H1 (cell line): ENCODE measurements around the gene CMTM5. TPM values are rescaled to one million over a fixed set of nuclear protein-coding genes. Genes with fewer than 3 reads are reported as not detected.

Experiments used
- CTCF ChIA-PET: fragments of 300-600 bp; sonication (Branson Sonifier 250); formaldehyde crosslinking; loops from one replicate; lab custom pipeline; 2021; ENCODE audit not compliant: partially characterized antibody; lab: Charles Lee
- POLR2A ChIA-PET: fragments of 300-600 bp; sonication (Branson Sonifier 250); formaldehyde crosslinking; loops from one replicate; lab custom pipeline; 2021; ENCODE audit warnings: inconsistent platforms; ENCODE audit not compliant: partially characterized antibody; lab: Charles Lee
- DNase-seq, 2 experiments: peaks; one replicate each; pipeline versions ENCODE4 v3.0.0 to v3.0.0-alpha.2; 2010 to 2022; ENCODE audit warnings: low spot score in 2 of 2, low read depth in 1 of 2, mixed read lengths in 1 of 2
- FAIRE-seq: peaks from 2 replicates; lab custom pipeline; 2011; peaks lifted over from hg19 to GRCh38; lab: Jason Lieb, UNC
- H2AFZ ChIP-seq: 2 replicates; pipeline ENCODE4 v1.8.1; 2012; ENCODE audit warnings: low read length, inconsistent platforms
- H2AK5ac ChIP-seq: 2 replicates; pipeline ENCODE4 v1.6.1; 2013; ENCODE audit warnings: low read depth, low read length
- H2BK120ac ChIP-seq: replicated peaks from 2 replicates; pipeline ENCODE3; 2013; ENCODE audit warnings: low read depth, low read length, inconsistent platforms
- H2BK12ac ChIP-seq: 2 replicates; pipeline ENCODE4 v1.6.1; 2013; ENCODE audit warnings: low read depth, low read length
- H2BK15ac ChIP-seq: 2 replicates; pipeline ENCODE4 v1.6.1; 2013; ENCODE audit warnings: low read length
- H2BK20ac ChIP-seq: 2 replicates; pipeline ENCODE4 v1.6.1; 2013; ENCODE audit warnings: low read length
- H2BK5ac ChIP-seq: 2 replicates; pipeline ENCODE4 v1.6.1; 2013; ENCODE audit warnings: low read depth, low read length
- H3K14ac ChIP-seq: 2 replicates; pipeline ENCODE4 v1.6.1; 2013; ENCODE audit warnings: inconsistent platforms; ENCODE audit not compliant: insufficient read length
- H3K18ac ChIP-seq: 2 replicates; pipeline ENCODE4 v1.6.1; 2013; ENCODE audit warnings: low read length; ENCODE audit errors: extremely low read depth
- H3K23ac ChIP-seq: 2 replicates; pipeline ENCODE4 v1.6.1; 2013; ENCODE audit warnings: inconsistent platforms; ENCODE audit not compliant: insufficient read length
- H3K23me2 ChIP-seq: 2 replicates; pipeline ENCODE4 v1.6.1; 2013; ENCODE audit warnings: low read depth, low read length
- H3K27ac ChIP-seq: 2 replicates; pipeline ENCODE4 v1.6.1; 2011; ENCODE audit warnings: low read depth, low read length, inconsistent platforms
- H3K27me3 ChIP-seq, 4 experiments: replicated peaks in 1 of 4; 1 replicate in 1 of 4; 2 replicates in 3 of 4; pipeline versions ENCODE4 v1.6.1 to v1.8.1; 2011 to 2013; ENCODE audit warnings: low read length in 3 of 4, mild to moderate bottlenecking in 3 of 4, inconsistent platforms in 2 of 4, mixed read lengths in 2 of 4, moderate library complexity in 1 of 4; ENCODE audit not compliant: control insufficient read depth in 3 of 4, insufficient read depth in 3 of 4; ENCODE audit errors: extremely low read depth in 1 of 4
- H3K36me3 ChIP-seq, 4 experiments: 2 replicates each; pipeline versions ENCODE4 v1.6.1 to v1.8.1; 2011 to 2013; ENCODE audit warnings: mild to moderate bottlenecking in 4 of 4, low read length in 3 of 4, moderate library complexity in 2 of 4, control low read depth in 1 of 4, inconsistent platforms in 1 of 4; ENCODE audit not compliant: insufficient read depth in 4 of 4, control insufficient read depth in 2 of 4
- H3K4ac ChIP-seq: replicated peaks from 2 replicates; pipeline ENCODE3; 2013; ENCODE audit warnings: low read length, low read depth, mixed read lengths, inconsistent platforms; ENCODE audit not compliant: insufficient read length
- H3K4me1 ChIP-seq, 4 experiments: replicated peaks in 1 of 4; 1 replicate in 1 of 4; 2 replicates in 3 of 4; pipeline versions ENCODE4 v1.6.1 to v1.8.1; 2011 to 2013; ENCODE audit warnings: low read length in 3 of 4, inconsistent platforms in 2 of 4, mixed read lengths in 1 of 4; ENCODE audit not compliant: insufficient read depth in 4 of 4, control insufficient read depth in 3 of 4
- H3K4me2 ChIP-seq, 2 experiments: 2 replicates each; pipeline versions ENCODE4 v1.6.1 to v1.8.1; 2011 to 2013; ENCODE audit warnings: low read depth in 2 of 2, low read length in 2 of 2, control low read depth in 1 of 2, inconsistent platforms in 1 of 2, mild to moderate bottlenecking in 1 of 2; ENCODE audit not compliant: insufficient read depth in 1 of 2
- H3K4me3 ChIP-seq, 4 experiments: fragments of 200-600, 300-600 bp in 1 of 4; sonication (generic), shearing (Covaris generic), sonication (Bioruptor Twin) in 1 of 4; 2 replicates each; pipeline versions ENCODE4 v1.5.1 to v1.8.1; 2011 to 2016; ENCODE audit warnings: low read length in 4 of 4, low read depth in 3 of 4, control low read depth in 2 of 4, inconsistent platforms in 2 of 4, mild to moderate bottlenecking in 2 of 4, mixed read lengths in 1 of 4, moderate library complexity in 1 of 4; ENCODE audit not compliant: insufficient read depth in 2 of 4; ENCODE audit errors: extremely low read depth in 1 of 4
- H3K56ac ChIP-seq: replicated peaks from 2 replicates; pipeline ENCODE3; 2013; ENCODE audit warnings: low read depth, mild to moderate bottlenecking, mixed read lengths, low read length, inconsistent platforms; ENCODE audit not compliant: insufficient read length
- H3K79me1 ChIP-seq: 2 replicates; pipeline ENCODE4 v1.6.1; 2013; ENCODE audit warnings: low read depth, low read length, control low read depth
- H3K79me2 ChIP-seq, 2 experiments: 2 replicates each; pipeline versions ENCODE4 v1.6.1 to v1.8.1; 2012 to 2013; ENCODE audit warnings: low read length in 2 of 2, mild to moderate bottlenecking in 2 of 2, inconsistent platforms in 1 of 2; ENCODE audit not compliant: insufficient read depth in 2 of 2, control insufficient read depth in 1 of 2
- H3K9ac ChIP-seq, 4 experiments: replicated peaks in 1 of 4; 1 replicate in 1 of 4; 2 replicates in 3 of 4; pipeline versions ENCODE4 v1.6.1 to v1.8.1; 2011 to 2013; ENCODE audit warnings: low read depth in 3 of 4, low read length in 3 of 4, control low read depth in 2 of 4, mild to moderate bottlenecking in 2 of 4, moderate library complexity in 2 of 4, inconsistent platforms in 1 of 4; ENCODE audit errors: extremely low read depth in 1 of 4
- H3K9me3 ChIP-seq, 2 experiments: 2 replicates each; pipeline versions ENCODE4 v1.6.1 to v1.8.1; 2012 to 2013; ENCODE audit warnings: mild to moderate bottlenecking in 2 of 2, moderate library complexity in 2 of 2, control low read depth in 1 of 2, inconsistent platforms in 1 of 2, low read depth in 1 of 2, low read length in 1 of 2, mixed read lengths in 1 of 2; ENCODE audit not compliant: insufficient read depth in 2 of 2
- H4K20me1 ChIP-seq, 2 experiments: replicated peaks in 1 of 2; 2 replicates each; pipeline versions ENCODE3 to v1.8.1; 2011 to 2013; ENCODE audit warnings: inconsistent platforms in 2 of 2, low read length in 2 of 2, mild to moderate bottlenecking in 1 of 2; ENCODE audit not compliant: insufficient read depth in 2 of 2, control insufficient read depth in 1 of 2
- H4K5ac ChIP-seq: 2 replicates; pipeline ENCODE4 v1.6.1; 2013; ENCODE audit warnings: low read length, low read depth, mixed read lengths, inconsistent platforms; ENCODE audit not compliant: insufficient read length
- H4K8ac ChIP-seq: 2 replicates; pipeline ENCODE4 v1.8.0; 2013; ENCODE audit warnings: mild to moderate bottlenecking, moderate library complexity, low read length, inconsistent platforms; ENCODE audit not compliant: insufficient read depth; ENCODE audit errors: extremely low read depth
- H4K91ac ChIP-seq: replicated peaks from 2 replicates; pipeline ENCODE3; 2013; ENCODE audit warnings: low read length, mixed read lengths, inconsistent platforms; ENCODE audit not compliant: insufficient read length
- CREB1 ChIP-seq: IDR thresholded peaks from 2 replicates; pipeline ENCODE4 v1.6.1; 2012; ENCODE audit warnings: inconsistent platforms
- E2F6 ChIP-seq: IDR thresholded peaks from 2 replicates; pipeline ENCODE4 v1.6.1; 2012; ENCODE audit warnings: inconsistent platforms
- KDM4A ChIP-seq: IDR thresholded peaks from one replicate; pipeline ENCODE4 v1.7.1; 2012; ENCODE audit warnings: low read depth, mild to moderate bottlenecking, moderate library complexity, low read length, inconsistent platforms; ENCODE audit not compliant: severe bottlenecking
- KDM5A ChIP-seq: fragments of 200-600 bp; IDR thresholded peaks from 2 replicates; pipeline ENCODE4 v1.7.1; 2012; ENCODE audit warnings: mild to moderate bottlenecking, low read length, inconsistent platforms, mixed read lengths
- PHF8 ChIP-seq: fragments of 200-600 bp; sonication (generic); conservative IDR thresholded peaks from 2 replicates; pipeline ENCODE4 v1.7.1; 2012; ENCODE audit warnings: low read depth, mild to moderate bottlenecking, inconsistent platforms, low read length, moderate library complexity
- RXRA ChIP-seq: IDR thresholded peaks from 2 replicates; pipeline ENCODE4 v1.6.1; 2011; ENCODE audit warnings: low read depth, mild to moderate bottlenecking, low read length, moderate library complexity; ENCODE audit not compliant: insufficient read depth
- SAP30 ChIP-seq: fragments of 300-600 bp; sonication (generic); IDR thresholded peaks from 2 replicates; pipeline ENCODE4 v1.7.1; 2012; ENCODE audit warnings: low read length, moderate library complexity, mild to moderate bottlenecking, inconsistent platforms; ENCODE audit not compliant: insufficient read depth, insufficient replicate concordance
- SP2 ChIP-seq: IDR thresholded peaks from 2 replicates; pipeline ENCODE4 v1.6.1; 2012; ENCODE audit warnings: mild to moderate bottlenecking, low read length, inconsistent platforms
- SP4 ChIP-seq: IDR thresholded peaks from 2 replicates; pipeline ENCODE4 v1.6.1; 2012; ENCODE audit warnings: low read length, inconsistent platforms
- SRF ChIP-seq: IDR thresholded peaks from 2 replicates; pipeline ENCODE4 v1.6.1; 2011; ENCODE audit warnings: mild to moderate bottlenecking, low read depth, low read length, moderate library complexity
- SUZ12 ChIP-seq: fragments of 200-600 bp; sonication (generic); IDR thresholded peaks from 2 replicates; pipeline ENCODE4 v1.6.1; 2012; ENCODE audit warnings: mild to moderate bottlenecking, inconsistent platforms, low read length, moderate library complexity, mixed read lengths
- ZNF274 ChIP-seq: IDR thresholded peaks from 2 replicates; pipeline ENCODE4 v1.7.0; 2012; ENCODE audit warnings: low read length, borderline replicate concordance; ENCODE audit errors: extremely low read depth
- WGBS, 2 experiments: shearing (Covaris generic) in 1 of 2; methylation state at CpG; one replicate each; pipeline versions ENCODE4 v1.1.6 to v1.1.7; 2013 to 2015; ENCODE audit warnings: low lambda C conversion rate in 2 of 2, mixed read lengths in 2 of 2, inconsistent platforms in 1 of 2, low coverage in 1 of 2, missing lambda C conversion rate in 1 of 2; ENCODE audit not compliant: insufficient replicate concordance in 2 of 2, insufficient coverage in 1 of 2, insufficient read length in 1 of 2; ENCODE audit errors: extremely low coverage in 1 of 2, missing lambda C conversion rate in 1 of 2; 5-methylcytosine and 5-hydroxymethylcytosine counted together
- polyA plus RNA-seq, 7 experiments: library from polyadenylated mRNA; depleted of rRNA in 3 of 7; stranded (reverse) in 5 of 7; unstranded in 2 of 7; fragments of >200 nt in 5 of 7; fragments of 200-250 nt in 2 of 7; gene quantifications; 1 replicate in 5 of 7; 2 replicates in 1 of 7; 4 replicates in 1 of 7; pipeline versions ENCODE4 v1.2.1 to v1.2.3, GENCODE V29; 2011 to 2013; ENCODE audit warnings: missing spikeins in 2 of 7, mixed read lengths in 2 of 7
- total RNA-seq: library from RNA; stranded (reverse); fragmentation: NEBNext Ultra II Directional; extraction: Animal tissue kit (Norgen Biotek cat#: 25700); gene quantifications from 2 replicates; pipeline ENCODE4 v1.2.1, GENCODE V29; 2021

Gene CMTM5
- total and polyA plus RNA-seq, 2 of the 8 experiments (the other 6 are each of a cell fraction or from before 2014, with no cell fraction given) = 2.1 TPM; not detected in 1

- Histone ChIP-seq H2BK15ac (no peak overlapping the region), H2BK120ac (no peak overlapping the region), H2AFZ (no peak overlapping the region), H4K20me1 (no peaks in the 10 kb centered on the region), H2BK12ac (no peak overlapping the region), H3K4me2 (no peak overlapping the region), H3K4me3 (no peak overlapping the region), H4K5ac (no peak overlapping the region), H3K27ac (no peak overlapping the region), H3K23me2 (no peaks in the 10 kb centered on the region), H3K18ac (no peak overlapping the region), H4K91ac (no peak overlapping the region), H3K79me2 (no peaks in the 10 kb centered on the region), H3K36me3 (no peaks in the 10 kb centered on the region), H3K79me1 (no peaks in the 10 kb centered on the region), H3K56ac (no peak overlapping the region), H3K14ac (no peak overlapping the region), H3K27me3 (no peaks in the 10 kb centered on the region; a peak in 3 of 7 replicates), H2BK5ac (no peak overlapping the region), H3K4me1 (no peaks in the 10 kb centered on the region; a peak in 1 of 7 replicates), H3K23ac (no peak overlapping the region), H2BK20ac (no peak overlapping the region), H3K9ac (no peak overlapping the region), H3K4ac (no peak overlapping the region), H3K9me3 (no peaks in the 10 kb centered on the region), H4K8ac (no peak overlapping the region), H2AK5ac (no peak overlapping the region)
- 85% methylated on average over 2 of the region's 2 CpGs; no CpG with 5 or more reads in 1 of the 2 experiments for WGBS, 2 experiments
- TF ChIP-seq SRF (no peak), CREB1 (no peak), SAP30 (no peak), SP4 (no peak), KDM4A (no peak), KDM5A (no peak), E2F6 (no peak), SUZ12 (no peak), SP2 (no peak), PHF8 (no peak), ZNF274 (no peak), RXRA (no peak)
- POLR2A ChIA-PET = interaction anchor here (1.4 to 1.5 kb wide), 2 partner anchors 15 to 83 kb away, joined by 4 read pairs; no protein-coding TSS in a partner anchor
- FAIRE-seq (no peak), DNase-seq (no peak)
- CTCF ChIA-PET = interaction anchor here (1.0 to 2.4 kb wide), 4 partner anchors 11 to 29 kb away, joined by 3 to 6 read pairs (median 5); no protein-coding TSS in a partner anchor
Observed at GRCh38 chr14:23409475-23409874, 32.6 kb downstream of the CMTM5 start.
